NT2/D1 (cell line): ENCODE results near the gene DDX52.
A peak's percentile ranks its signal among the peaks of the same experiment; 100 is the strongest.
"Not testable (repeated sequence)": the region's sequence is repeated elsewhere in the genome, so short reads cannot be mapped to it uniquely, and the experiment has no call there.

Source experiments
- DNase-seq: peaks from one replicate; pipeline ENCODE4 v3.0.0-alpha.2; 2011; ENCODE audit warnings: low read depth, low spot score
- H3K27me3 ChIP-seq: 2 replicates; pipeline ENCODE4 v1.6.0; 2011; ENCODE audit warnings: mild to moderate bottlenecking; ENCODE audit not compliant: insufficient read length, insufficient read depth
- H3K36me3 ChIP-seq: 2 replicates; pipeline ENCODE4 v1.6.1; 2011; ENCODE audit warnings: mild to moderate bottlenecking, low read length, mixed read lengths; ENCODE audit not compliant: insufficient read depth, insufficient read length
- H3K4me1 ChIP-seq: 2 replicates; pipeline ENCODE4 v1.5.1; 2011; ENCODE audit not compliant: insufficient read depth, insufficient read length
- H3K4me3 ChIP-seq: 2 replicates; pipeline ENCODE4 v1.5.1; 2011; ENCODE audit warnings: low read depth; ENCODE audit not compliant: insufficient read length
- H3K9ac ChIP-seq: 2 replicates; pipeline ENCODE4 v1.6.0; 2011; ENCODE audit warnings: low read depth; ENCODE audit not compliant: insufficient read length
- H3K9me3 ChIP-seq: 2 replicates; pipeline ENCODE4 v1.5.1; 2011; ENCODE audit warnings: mild to moderate bottlenecking, low read length; ENCODE audit not compliant: insufficient read depth
- SUZ12 ChIP-seq: IDR thresholded peaks from 2 replicates; pipeline ENCODE4 v1.6.1; 2011; ENCODE audit not compliant: insufficient read length, insufficient read depth; ENCODE audit errors: extremely low read depth
- YY1 ChIP-seq: IDR thresholded peaks from 2 replicates; pipeline ENCODE4 v1.6.1; 2011; ENCODE audit not compliant: insufficient read length, insufficient read depth
- ZNF274 ChIP-seq: IDR thresholded peaks from 2 replicates; pipeline ENCODE4 v1.6.1; 2011; ENCODE audit warnings: mild to moderate bottlenecking, low read depth, low read length

The DDX52 gene, protein sequence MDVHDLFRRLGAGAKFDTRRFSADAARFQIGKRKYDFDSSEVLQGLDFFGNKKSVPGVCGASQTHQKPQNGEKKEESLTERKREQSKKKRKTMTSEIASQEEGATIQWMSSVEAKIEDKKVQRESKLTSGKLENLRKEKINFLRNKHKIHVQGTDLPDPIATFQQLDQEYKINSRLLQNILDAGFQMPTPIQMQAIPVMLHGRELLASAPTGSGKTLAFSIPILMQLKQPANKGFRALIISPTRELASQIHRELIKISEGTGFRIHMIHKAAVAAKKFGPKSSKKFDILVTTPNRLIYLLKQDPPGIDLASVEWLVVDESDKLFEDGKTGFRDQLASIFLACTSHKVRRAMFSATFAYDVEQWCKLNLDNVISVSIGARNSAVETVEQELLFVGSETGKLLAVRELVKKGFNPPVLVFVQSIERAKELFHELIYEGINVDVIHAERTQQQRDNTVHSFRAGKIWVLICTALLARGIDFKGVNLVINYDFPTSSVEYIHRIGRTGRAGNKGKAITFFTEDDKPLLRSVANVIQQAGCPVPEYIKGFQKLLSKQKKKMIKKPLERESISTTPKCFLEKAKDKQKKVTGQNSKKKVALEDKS

GRCh38 chr17:37643118-37643766 lies at the start of gene DDX52:
Gene DDX52 (minus strand): TSS chr17:37643446. CDS start chr17:37643420, 26 bp downstream.
- H3K9me3 ChIP-seq = no peaks in the 10 kb centered on the region
- TF ChIP-seq ZNF274 = no peak
- peak; percentile 53 for TF ChIP-seq YY1
- no peak for TF ChIP-seq SUZ12
- peaks cover 8% of the 10 kb centered on the region for H3K27me3 ChIP-seq

DNA sequence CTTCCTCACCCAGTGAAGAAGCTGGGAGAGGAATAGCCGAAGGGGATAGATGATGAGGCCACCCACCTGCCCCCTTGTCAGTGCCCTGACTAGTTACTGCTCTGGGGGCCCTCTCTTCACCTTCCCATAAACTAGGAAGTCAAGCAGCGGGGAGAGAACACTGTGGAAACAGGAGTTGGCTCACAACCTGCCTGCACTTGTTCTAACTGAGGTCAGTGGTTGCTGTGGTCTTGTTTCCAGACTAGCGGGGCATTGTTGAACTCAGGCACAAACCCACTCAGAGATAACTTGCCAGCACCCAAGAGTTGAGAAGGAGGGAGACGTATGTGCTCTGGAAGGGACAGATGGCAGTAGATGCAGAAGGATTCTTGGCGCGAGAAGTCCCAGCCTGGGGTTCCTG lies 48.6 kb upstream of the DDX52 start:
- TF ChIP-seq ZNF274 = no peak
- no peak for TF ChIP-seq SUZ12
- TF ChIP-seq YY1 = no peak
- H3K27me3 ChIP-seq = peaks cover 4% of the 10 kb centered on the region
- no peaks in the 10 kb centered on the region for H3K36me3 ChIP-seq
- H3K9me3 ChIP-seq = peaks cover 36% of the 10 kb centered on the region
- no peak overlapping the region for H3K4me3 ChIP-seq
- peaks cover 3% of the 10 kb centered on the region for H3K4me1 ChIP-seq
- no peak for DNase-seq
- H3K9ac ChIP-seq = no peak overlapping the region

More at GRCh38 chr17:37643118-37643766, at the start of gene DDX52:
- H3K4me3 ChIP-seq = peak within 1 kb of the TSS; percentile 97
- peak; percentile 59 for DNase-seq
- peak within 1 kb of the TSS; percentile 85 for H3K9ac ChIP-seq
- no peaks in the 10 kb centered on the region for H3K4me1 ChIP-seq
- peaks cover 37% of the 10 kb centered on the region for H3K36me3 ChIP-seq

- Histone ChIP-seq H3K4me1 (peaks cover 3% of the 10 kb centered on the region), H3K4me3 (no peak overlapping the region), H3K36me3 (no peaks in the 10 kb centered on the region), H3K27me3 (peaks cover 4% of the 10 kb centered on the region), H3K9me3 (peaks cover 12% of the 10 kb centered on the region), H3K9ac (no peak overlapping the region)
- TF ChIP-seq SUZ12 (no peak), ZNF274 (no peak), YY1 (no peak)
- DNase-seq = no peak
These were observed 46.1 kb upstream of the DDX52 start for GRCh38 chr17:37689317-37689716.

DNA sequence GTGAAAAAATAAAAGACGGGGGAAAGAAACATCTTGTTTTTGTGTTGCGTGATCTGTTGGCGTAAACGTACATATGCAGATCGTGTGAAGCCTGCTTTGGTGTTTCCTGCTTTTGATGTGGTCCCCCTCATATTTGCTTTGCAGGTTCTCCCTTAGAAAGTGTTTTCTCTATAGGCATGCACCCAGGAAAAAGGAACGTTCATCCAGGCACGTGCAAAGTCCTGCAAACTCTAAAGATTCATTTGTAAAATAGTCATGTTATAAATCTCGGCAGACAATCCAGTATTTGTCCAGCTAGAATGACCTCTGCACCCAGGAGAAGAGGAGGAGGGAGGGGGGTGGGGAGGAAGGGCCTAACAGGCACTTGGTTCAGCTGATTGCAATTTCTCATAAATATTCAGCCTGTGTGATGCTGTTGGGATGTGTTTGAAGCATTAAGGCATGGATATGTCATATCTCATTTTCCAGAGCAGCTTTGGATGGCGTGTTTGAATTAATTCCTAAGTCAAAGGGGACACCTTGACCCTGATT lies 40.3 kb upstream of the DDX52 start:
- no peak for DNase-seq
- TF ChIP-seq SUZ12 = no peak
- no peak for TF ChIP-seq ZNF274
- TF ChIP-seq YY1 = no peak
- no peak overlapping the region for H3K4me3 ChIP-seq

DNA sequence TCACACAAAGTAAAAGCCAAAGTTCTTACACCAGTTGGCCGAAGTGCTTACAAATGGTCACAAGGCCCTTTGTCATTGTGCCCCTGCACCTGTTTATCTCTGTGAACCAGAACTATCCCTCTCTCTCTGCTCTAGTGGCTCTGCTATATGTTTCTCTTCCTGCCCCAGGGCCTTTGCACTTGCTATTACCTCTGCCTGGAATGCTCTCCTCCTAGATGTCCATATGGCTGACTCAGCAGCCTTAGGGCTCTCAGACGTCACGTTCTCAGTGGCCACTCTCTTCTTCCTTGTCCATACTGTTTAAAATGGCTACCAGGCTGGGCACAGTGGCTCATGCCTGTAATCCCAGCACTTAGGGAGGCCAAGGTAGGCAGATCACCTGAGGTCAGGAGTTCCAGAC lies 38.8 kb upstream of the DDX52 start:
- TF ChIP-seq SUZ12 (no peak), YY1 (no peak)
- Histone ChIP-seq H3K27me3 (peaks cover under 1% of the 10 kb centered on the region), H3K36me3 (no peaks in the 10 kb centered on the region), H3K4me1 (peaks cover 1% of the 10 kb centered on the region), H3K9ac (no peak overlapping the region), H3K9me3 (peaks cover 11% of the 10 kb centered on the region), H3K4me3 (no peak overlapping the region)
- no peak for DNase-seq

More for the DNA sequence above, 40.3 kb upstream of the DDX52 start:
- Histone ChIP-seq H3K36me3 (no peaks in the 10 kb centered on the region), H3K27me3 (peaks cover 4% of the 10 kb centered on the region), H3K4me1 (no peaks in the 10 kb centered on the region), H3K9me3 (peaks cover 5% of the 10 kb centered on the region), H3K9ac (no peak overlapping the region)

DNA sequence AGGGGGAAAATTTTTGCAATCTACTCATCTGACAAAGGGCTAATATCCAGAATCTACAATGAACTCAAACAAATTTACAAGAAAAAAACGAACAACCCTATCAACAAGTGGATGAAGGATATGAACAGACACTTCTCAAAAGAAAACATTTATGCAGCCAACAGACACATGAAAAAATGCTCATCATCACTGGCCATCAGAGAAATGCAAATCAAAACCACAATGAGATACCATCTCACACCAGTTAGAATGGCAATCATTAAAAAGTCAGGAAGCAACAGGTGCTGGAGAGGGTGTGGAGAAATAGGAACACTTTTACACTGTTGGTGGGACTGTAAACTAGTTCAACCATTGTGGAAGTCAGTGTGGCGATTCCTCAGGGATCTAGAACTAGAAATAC lies 36.7 kb upstream of the DDX52 start:
- not testable (repeated sequence) for H3K36me3 ChIP-seq, H3K27me3 ChIP-seq, H3K9ac ChIP-seq, H3K4me3 ChIP-seq, DNase-seq, H3K4me1 ChIP-seq
- H3K9me3 ChIP-seq = peaks cover 11% of the 10 kb centered on the region

DNA sequence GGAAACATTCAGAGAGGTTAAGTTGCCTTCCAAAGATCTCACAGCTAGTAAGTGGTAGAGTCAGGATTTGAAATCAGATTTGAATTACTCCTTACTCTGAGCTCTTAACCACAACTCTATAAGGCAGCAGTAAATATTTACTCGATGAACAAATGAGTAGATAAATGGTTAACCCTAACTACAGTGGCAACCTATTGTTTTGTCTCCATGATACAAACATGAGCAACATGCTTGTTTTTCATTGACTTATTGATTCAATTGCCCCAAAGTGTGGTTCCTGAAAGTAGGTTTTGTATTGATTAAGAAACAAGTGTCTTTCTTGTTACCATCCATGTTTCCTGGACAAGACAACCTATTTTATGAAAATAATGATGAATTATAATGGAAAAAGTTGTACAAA lies 34.8 kb upstream of the DDX52 start:
- H3K36me3 ChIP-seq = no peaks in the 10 kb centered on the region
- H3K4me1 ChIP-seq = peaks cover 7% of the 10 kb centered on the region
- H3K9me3 ChIP-seq = peaks cover 11% of the 10 kb centered on the region
- no peak for DNase-seq
- H3K9ac ChIP-seq = no peak overlapping the region
- H3K27me3 ChIP-seq = no peaks in the 10 kb centered on the region
- TF ChIP-seq SUZ12 = no peak
- H3K4me3 ChIP-seq = no peak overlapping the region
